ENCODE results near the gene FNDC3A. TPM values are rescaled to one million over a fixed set of nuclear protein-coding genes. Genes with fewer than 3 reads are reported as not detected.

FNDC3A gene
- total and polyA plus RNA-seq, 4 donors, result 25.2 to 89.5 (median 32.1) TPM

DNA sequence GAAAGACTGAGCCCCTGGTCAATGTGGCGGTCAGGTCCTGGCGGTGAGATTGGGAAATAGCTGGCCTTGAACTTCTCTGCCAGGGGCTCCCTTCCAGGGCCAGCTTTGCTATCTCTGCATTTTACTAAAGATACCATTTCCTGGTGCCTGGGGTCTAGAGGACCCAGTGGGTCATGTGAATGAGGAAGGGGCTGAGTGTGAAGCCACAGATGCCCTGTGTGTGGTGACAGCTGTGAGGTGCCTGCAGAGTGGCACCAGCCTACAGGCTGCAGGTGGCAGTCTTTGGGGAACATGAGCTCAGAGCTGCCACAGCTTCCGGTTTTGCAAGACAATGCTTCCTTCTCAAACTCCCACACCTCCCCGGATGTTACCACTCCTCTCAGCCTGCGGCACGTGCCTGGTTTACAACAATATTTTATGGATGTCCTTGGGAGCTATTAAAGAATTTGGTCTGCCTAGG, 239.2 kb downstream of the FNDC3A start:
- H3K4me3 ChIP-seq (ENCODE audit: low read depth in 1 of 3, low read length in 3 of 3), result no peak overlapping the region
- H3K27ac ChIP-seq (ENCODE audit: low read depth in 1 of 2, low read length in 2 of 2), result peak overlapping the region in 1 of 2 donors; percentile 43
- peaks cover 2 to 18% (median 15%) of the 10 kb centered on the region in 4 donors for H3K4me1 ChIP-seq (ENCODE audit: control insufficient read depth in 4 of 4, insufficient read depth in 4 of 4, low read length in 3 of 4)
- H3K36me3 ChIP-seq (ENCODE audit: control insufficient read depth in 4 of 4, insufficient read depth in 3 of 4, low read depth in 1 of 4, low read length in 3 of 4), result peaks cover 0 to 3% (median 1%) of the 10 kb centered on the region in 4 donors
- H3K9me3 ChIP-seq (ENCODE audit: control insufficient read depth in 4 of 4, low read length in 3 of 4), result no peaks in the 10 kb centered on the region
- peaks cover 0 to 3% (median 0%) of the 10 kb centered on the region in 4 donors for H3K27me3 ChIP-seq (ENCODE audit: control insufficient read depth in 4 of 4, insufficient read depth in 4 of 4, low read length in 3 of 4)
- TF ChIP-seq HNF4A (conservative IDR thresholded peaks at IDR 0.05), result peak; percentile 38 to 43
- peak in 1 of 2 donors; percentile 19 for TF ChIP-seq JUND (IDR thresholded peaks at IDR 0.05)
- peak in 1 of 2 donors; percentile 33 for TF ChIP-seq EGR1 (IDR thresholded peaks at IDR 0.05; ENCODE audit: low read depth in 2 of 2)
- TF ChIP-seq, protein P1, sequence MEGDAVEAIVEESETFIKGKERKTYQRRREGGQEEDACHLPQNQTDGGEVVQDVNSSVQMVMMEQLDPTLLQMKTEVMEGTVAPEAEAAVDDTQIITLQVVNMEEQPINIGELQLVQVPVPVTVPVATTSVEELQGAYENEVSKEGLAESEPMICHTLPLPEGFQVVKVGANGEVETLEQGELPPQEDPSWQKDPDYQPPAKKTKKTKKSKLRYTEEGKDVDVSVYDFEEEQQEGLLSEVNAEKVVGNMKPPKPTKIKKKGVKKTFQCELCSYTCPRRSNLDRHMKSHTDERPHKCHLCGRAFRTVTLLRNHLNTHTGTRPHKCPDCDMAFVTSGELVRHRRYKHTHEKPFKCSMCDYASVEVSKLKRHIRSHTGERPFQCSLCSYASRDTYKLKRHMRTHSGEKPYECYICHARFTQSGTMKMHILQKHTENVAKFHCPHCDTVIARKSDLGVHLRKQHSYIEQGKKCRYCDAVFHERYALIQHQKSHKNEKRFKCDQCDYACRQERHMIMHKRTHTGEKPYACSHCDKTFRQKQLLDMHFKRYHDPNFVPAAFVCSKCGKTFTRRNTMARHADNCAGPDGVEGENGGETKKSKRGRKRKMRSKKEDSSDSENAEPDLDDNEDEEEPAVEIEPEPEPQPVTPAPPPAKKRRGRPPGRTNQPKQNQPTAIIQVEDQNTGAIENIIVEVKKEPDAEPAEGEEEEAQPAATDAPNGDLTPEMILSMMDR (IDR thresholded peaks at IDR 0.05; ENCODE audit: low read depth, low read length, missing input control), result peak; percentile 26
- peak; percentile 59 to 70 for TF ChIP-seq RXRA (IDR thresholded peaks at IDR 0.05)
- TF ChIP-seq FOXA1 (IDR thresholded peaks at IDR 0.05), result no peak
- TF ChIP-seq RAD21 (IDR thresholded peaks at IDR 0.05), result peak; percentile 13 to 55
- TF ChIP-seq FOXA2 (IDR thresholded peaks at IDR 0.05), result no peak
- TF ChIP-seq, protein P2, sequence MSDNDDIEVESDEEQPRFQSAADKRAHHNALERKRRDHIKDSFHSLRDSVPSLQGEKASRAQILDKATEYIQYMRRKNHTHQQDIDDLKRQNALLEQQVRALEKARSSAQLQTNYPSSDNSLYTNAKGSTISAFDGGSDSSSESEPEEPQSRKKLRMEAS (IDR thresholded peaks at IDR 0.05), result peak; percentile 34
- TF ChIP-seq SP1 (IDR thresholded peaks at IDR 0.05), result peak; percentile 47
- peak; percentile 53 to 70 for TF ChIP-seq GABPA (IDR thresholded peaks at IDR 0.05 in 1 of 2, conservative IDR thresholded peaks at IDR 0.05 in 1 of 2)
- TF ChIP-seq, protein P3, sequence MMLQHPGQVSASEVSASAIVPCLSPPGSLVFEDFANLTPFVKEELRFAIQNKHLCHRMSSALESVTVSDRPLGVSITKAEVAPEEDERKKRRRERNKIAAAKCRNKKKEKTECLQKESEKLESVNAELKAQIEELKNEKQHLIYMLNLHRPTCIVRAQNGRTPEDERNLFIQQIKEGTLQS (IDR thresholded peaks at IDR 0.05), result no peak
- TF ChIP-seq, protein P4, sequence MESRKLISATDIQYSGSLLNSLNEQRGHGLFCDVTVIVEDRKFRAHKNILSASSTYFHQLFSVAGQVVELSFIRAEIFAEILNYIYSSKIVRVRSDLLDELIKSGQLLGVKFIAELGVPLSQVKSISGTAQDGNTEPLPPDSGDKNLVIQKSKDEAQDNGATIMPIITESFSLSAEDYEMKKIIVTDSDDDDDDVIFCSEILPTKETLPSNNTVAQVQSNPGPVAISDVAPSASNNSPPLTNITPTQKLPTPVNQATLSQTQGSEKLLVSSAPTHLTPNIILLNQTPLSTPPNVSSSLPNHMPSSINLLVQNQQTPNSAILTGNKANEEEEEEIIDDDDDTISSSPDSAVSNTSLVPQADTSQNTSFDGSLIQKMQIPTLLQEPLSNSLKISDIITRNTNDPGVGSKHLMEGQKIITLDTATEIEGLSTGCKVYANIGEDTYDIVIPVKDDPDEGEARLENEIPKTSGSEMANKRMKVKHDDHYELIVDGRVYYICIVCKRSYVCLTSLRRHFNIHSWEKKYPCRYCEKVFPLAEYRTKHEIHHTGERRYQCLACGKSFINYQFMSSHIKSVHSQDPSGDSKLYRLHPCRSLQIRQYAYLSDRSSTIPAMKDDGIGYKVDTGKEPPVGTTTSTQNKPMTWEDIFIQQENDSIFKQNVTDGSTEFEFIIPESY (IDR thresholded peaks at IDR 0.05), result no peak
- no peak for TF ChIP-seq TAF1 (conservative IDR thresholded peaks at IDR 0.05)
- TF ChIP-seq YY1 (IDR thresholded peaks at IDR 0.05), result peak; percentile 55
- peak; percentile 31 for TF ChIP-seq NR2F2 (IDR thresholded peaks at IDR 0.05)
- TF ChIP-seq, protein P5, sequence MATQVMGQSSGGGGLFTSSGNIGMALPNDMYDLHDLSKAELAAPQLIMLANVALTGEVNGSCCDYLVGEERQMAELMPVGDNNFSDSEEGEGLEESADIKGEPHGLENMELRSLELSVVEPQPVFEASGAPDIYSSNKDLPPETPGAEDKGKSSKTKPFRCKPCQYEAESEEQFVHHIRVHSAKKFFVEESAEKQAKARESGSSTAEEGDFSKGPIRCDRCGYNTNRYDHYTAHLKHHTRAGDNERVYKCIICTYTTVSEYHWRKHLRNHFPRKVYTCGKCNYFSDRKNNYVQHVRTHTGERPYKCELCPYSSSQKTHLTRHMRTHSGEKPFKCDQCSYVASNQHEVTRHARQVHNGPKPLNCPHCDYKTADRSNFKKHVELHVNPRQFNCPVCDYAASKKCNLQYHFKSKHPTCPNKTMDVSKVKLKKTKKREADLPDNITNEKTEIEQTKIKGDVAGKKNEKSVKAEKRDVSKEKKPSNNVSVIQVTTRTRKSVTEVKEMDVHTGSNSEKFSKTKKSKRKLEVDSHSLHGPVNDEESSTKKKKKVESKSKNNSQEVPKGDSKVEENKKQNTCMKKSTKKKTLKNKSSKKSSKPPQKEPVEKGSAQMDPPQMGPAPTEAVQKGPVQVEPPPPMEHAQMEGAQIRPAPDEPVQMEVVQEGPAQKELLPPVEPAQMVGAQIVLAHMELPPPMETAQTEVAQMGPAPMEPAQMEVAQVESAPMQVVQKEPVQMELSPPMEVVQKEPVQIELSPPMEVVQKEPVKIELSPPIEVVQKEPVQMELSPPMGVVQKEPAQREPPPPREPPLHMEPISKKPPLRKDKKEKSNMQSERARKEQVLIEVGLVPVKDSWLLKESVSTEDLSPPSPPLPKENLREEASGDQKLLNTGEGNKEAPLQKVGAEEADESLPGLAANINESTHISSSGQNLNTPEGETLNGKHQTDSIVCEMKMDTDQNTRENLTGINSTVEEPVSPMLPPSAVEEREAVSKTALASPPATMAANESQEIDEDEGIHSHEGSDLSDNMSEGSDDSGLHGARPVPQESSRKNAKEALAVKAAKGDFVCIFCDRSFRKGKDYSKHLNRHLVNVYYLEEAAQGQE (IDR thresholded peaks at IDR 0.05), result no peak
- TF ChIP-seq HNF4G (IDR thresholded peaks at IDR 0.05), result no peak
- no peak for DNase-seq (ENCODE audit: low spot score)
- 37% methylated on average over 6 of the region's 6 CpGs for WGBS
- no peak overlapping the region for H3K9ac ChIP-seq (ENCODE audit: low read depth in 1 of 2, low read length in 2 of 2)
